Brain microvascular endothelial cell (primary cell): Measurements from ENCODE around the gene CTDSPL.

ENCODE experiments used
- DNase-seq: peaks from one replicate; pipeline ENCODE4 v3.0.0-alpha.2; 2020
- H3K27ac ChIP-seq: fragments of 250-450 bp; sonication (Bioruptor Pico); 2 replicates; pipeline ENCODE4 v1.5.1; 2020; ENCODE audit warnings: mild to moderate bottlenecking, moderate library complexity
- H3K27me3 ChIP-seq: fragments of 250-450 bp; sonication (Bioruptor Pico); replicated peaks from 2 replicates; pipeline ENCODE4 v1.5.1; 2020; ENCODE audit warnings: mild to moderate bottlenecking
- H3K36me3 ChIP-seq: fragments of 250-450 bp; sonication (Bioruptor Pico); replicated peaks from 2 replicates; pipeline ENCODE4 v1.5.1; 2020; ENCODE audit warnings: mild to moderate bottlenecking
- H3K4me3 ChIP-seq: 2 replicates; pipeline ENCODE4 v1.5.1; 2011; ENCODE audit warnings: low read depth, mild to moderate bottlenecking, control low read depth, low read length, moderate library complexity
- in situ Hi-C: cut with HindIII; loops from 2 replicates; pipeline ENCODE4 v1.10.0; 2017; ENCODE audit warnings: low sequenced_read_pairs, low pct_ligation_motif_present
- TF ChIP-seq, protein P1 (sequence below): IDR thresholded peaks from 2 replicates; pipeline ENCODE4 v1.5.1; 2011; ENCODE audit warnings: low read depth, mild to moderate bottlenecking, moderate library complexity, low read length, control low read depth, inconsistent platforms; ENCODE audit errors: missing control alignments

Gene CTDSPL

DNA sequence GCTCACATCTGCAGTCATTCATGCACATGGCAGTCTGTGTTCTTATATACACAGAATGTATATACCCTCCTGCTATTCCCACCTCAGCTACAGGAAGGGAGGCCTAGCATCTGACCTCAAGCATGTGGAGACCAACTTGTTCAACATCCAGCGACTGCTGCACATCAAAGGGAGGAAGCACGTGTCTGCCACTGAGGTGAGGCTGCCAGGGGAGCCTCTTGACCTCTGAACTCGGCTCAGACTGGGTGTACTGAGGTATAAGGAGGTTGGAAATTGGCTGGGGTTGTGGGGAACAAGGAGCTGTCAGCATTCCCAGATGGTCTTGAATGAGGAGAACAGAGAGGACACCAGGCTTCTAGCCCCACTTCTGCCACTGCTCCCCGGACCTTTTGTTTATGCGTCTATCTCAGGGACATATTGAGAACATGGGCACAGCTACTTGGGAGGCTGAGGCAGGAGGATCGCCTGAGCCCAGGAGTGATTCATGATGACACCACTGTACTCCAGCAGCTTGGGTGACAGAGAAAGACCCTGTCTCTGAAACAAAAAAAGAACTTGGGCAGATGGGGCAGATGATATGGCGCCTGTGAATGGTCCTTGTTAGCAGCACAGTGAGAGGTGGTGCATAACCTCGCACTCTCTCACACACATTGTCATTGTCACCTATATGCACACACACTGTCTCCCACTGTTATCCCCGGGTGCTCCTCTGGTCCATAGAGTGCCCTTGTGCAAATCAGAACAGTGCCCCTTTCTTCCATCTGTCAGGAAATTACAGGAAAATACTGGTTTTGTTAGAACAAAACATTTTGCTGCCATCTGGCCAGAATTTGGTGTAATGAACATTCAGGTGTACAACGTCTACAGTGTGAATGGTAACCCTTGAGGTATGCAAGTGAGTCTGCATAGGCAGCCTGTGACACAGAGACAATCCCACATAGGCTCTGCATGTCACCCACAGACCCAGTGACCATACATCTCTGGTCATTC, 134.3 kb downstream of the CTDSPL start:
- H3K27me3 ChIP-seq, result no peaks in the 10 kb centered on the region
- no peak overlapping the region for H3K27ac ChIP-seq
- no peak overlapping the region for H3K4me3 ChIP-seq
- in situ Hi-C loops, result no loop called here
- DNase-seq, result no peak
- TF ChIP-seq, protein P1, sequence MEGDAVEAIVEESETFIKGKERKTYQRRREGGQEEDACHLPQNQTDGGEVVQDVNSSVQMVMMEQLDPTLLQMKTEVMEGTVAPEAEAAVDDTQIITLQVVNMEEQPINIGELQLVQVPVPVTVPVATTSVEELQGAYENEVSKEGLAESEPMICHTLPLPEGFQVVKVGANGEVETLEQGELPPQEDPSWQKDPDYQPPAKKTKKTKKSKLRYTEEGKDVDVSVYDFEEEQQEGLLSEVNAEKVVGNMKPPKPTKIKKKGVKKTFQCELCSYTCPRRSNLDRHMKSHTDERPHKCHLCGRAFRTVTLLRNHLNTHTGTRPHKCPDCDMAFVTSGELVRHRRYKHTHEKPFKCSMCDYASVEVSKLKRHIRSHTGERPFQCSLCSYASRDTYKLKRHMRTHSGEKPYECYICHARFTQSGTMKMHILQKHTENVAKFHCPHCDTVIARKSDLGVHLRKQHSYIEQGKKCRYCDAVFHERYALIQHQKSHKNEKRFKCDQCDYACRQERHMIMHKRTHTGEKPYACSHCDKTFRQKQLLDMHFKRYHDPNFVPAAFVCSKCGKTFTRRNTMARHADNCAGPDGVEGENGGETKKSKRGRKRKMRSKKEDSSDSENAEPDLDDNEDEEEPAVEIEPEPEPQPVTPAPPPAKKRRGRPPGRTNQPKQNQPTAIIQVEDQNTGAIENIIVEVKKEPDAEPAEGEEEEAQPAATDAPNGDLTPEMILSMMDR, result no peak
- H3K36me3 ChIP-seq, result no peaks in the 10 kb centered on the region

DNA sequence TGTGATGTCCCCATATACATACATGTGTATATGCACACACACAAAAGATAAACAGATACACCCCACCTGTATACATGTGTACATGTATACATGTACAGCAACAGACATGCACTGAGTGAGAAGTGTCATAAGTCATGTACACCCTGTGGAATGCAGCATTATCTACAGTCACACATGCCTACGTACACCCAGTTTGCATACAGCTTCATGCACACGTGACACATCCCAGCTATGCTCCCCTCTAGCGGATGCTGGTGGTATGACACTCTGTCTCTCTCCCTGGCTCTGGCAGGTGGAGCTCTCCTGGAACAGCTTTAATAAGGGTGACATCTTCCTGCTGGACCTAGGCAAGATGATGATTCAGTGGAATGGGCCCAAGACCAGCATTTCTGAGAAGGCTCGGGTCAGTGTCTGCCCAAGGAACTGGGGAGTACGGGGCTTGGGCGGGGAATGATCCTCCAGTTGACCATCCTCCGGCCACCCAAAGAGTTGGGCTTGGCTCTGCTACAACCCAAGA, 135.2 kb downstream of the CTDSPL start:
- H3K27ac ChIP-seq, result no peak overlapping the region

GRCh38 chr3:37997342-37997741, 135.7 kb downstream of the CTDSPL start:
- Histone ChIP-seq H3K36me3 (peaks cover under 1% of the 10 kb centered on the region), H3K27me3 (no peaks in the 10 kb centered on the region), H3K4me3 (no peak overlapping the region), H3K27ac (no peak overlapping the region)
- DNase-seq, result no peak
- TF ChIP-seq, protein P1, result no peak
- in situ Hi-C loops, result no loop called here

More for the DNA sequence above, 135.2 kb downstream of the CTDSPL start:
- TF ChIP-seq, protein P1, result peak; percentile 97
- peak; percentile 78 for DNase-seq
- in situ Hi-C loops, result no loop called here
- Histone ChIP-seq H3K4me3 (no peak overlapping the region), H3K36me3 (no peaks in the 10 kb centered on the region), H3K27me3 (no peaks in the 10 kb centered on the region)

- in situ Hi-C loops, result no loop called here
- Histone ChIP-seq H3K36me3 (peaks cover 2% of the 10 kb centered on the region), H3K27ac (no peak overlapping the region), H3K27me3 (no peaks in the 10 kb centered on the region), H3K4me3 (no peak overlapping the region)
- no peak for DNase-seq
- TF ChIP-seq, protein P1, result no peak
Observed at GRCh38 chr3:37997791-37998370, 136.2 kb downstream of the CTDSPL start.

- Histone ChIP-seq H3K36me3 (peaks cover 2% of the 10 kb centered on the region), H3K27ac (no peak overlapping the region), H3K4me3 (no peak overlapping the region), H3K27me3 (no peaks in the 10 kb centered on the region)
- TF ChIP-seq, protein P1, result no peak
- DNase-seq, result no peak
- in situ Hi-C loops, result no loop called here
Observed at GRCh38 chr3:37999836-38000235, 138.2 kb downstream of the CTDSPL start.
